Measurements from ENCODE around the gene JAKMIP1. TPM values are rescaled to one million over a fixed set of nuclear protein-coding genes. Genes with fewer than 3 reads are reported as not detected.

Gene JAKMIP1
- total RNA-seq, 1 experiment from 2014 or later, result not detected

DNA sequence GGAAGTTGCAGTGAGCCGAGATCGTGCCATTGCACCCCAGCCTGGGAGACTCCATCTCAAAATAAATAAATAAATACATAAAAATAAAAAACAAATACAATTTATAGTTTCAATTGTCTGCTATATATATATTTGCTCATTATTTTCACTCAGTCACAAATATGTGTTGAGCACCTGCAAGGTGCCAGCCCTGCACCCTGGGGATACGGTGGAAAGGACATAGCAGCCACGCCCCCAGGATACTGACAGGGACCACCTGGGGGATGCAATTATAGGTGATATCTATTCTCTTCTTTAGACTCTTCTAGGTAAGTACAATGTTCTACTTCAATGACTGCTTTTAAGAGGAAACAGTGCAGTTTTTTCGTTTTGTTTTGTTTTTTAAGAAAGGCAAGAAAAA is 85.0 kb downstream of the JAKMIP1 start:
- RAD21 ChIA-PET (ENCODE audit: low non-redundant PET in 1 of 2, low total read pairs in 2 of 2, uncharacterized antibody in 2 of 2, unreplicated experiment in 2 of 2), result no interaction called here
- BruUV-seq (replicated peaks), result no TSS peak
- H3K27me3 ChIP-seq (ENCODE audit: insufficient read depth, low read length), result no peaks in the 10 kb centered on the region
- TF ChIP-seq POLR2A (IDR thresholded peaks at IDR 0.05; ENCODE audit: borderline replicate concordance, extremely low read depth, insufficient read depth, insufficient read length) (no peak), EZH2 (IDR thresholded peaks at IDR 0.05) (no peak), SRF (IDR thresholded peaks at IDR 0.05; ENCODE audit: low read depth) (no peak), MAX (IDR thresholded peaks at IDR 0.05) (no peak), YY1 (IDR thresholded peaks at IDR 0.05; ENCODE audit: extremely low read depth, insufficient replicate concordance, low read depth, low read length) (no peak), POLR2AphosphoS5 (IDR thresholded peaks at IDR 0.05; ENCODE audit: low read depth, low read length) (no peak), JUND (IDR thresholded peaks at IDR 0.05) (no peak), ELF1 (IDR thresholded peaks at IDR 0.05; ENCODE audit: borderline replicate concordance, low read depth) (no peak), SIN3A (IDR thresholded peaks at IDR 0.05; ENCODE audit: low read depth) (no peak), FOSL1 (IDR thresholded peaks at IDR 0.05; ENCODE audit: low read depth) (no peak), ZNF274 (IDR thresholded peaks at IDR 0.05; ENCODE audit: low read depth, low read length) (no peak), EGR1 (IDR thresholded peaks at IDR 0.05; ENCODE audit: low read depth) (no peak), ZFX (IDR thresholded peaks at IDR 0.05) (no peak), EZH2phosphoT487 (IDR thresholded peaks at IDR 0.05; ENCODE audit: borderline replicate concordance) (no peak)
- TF ChIP-seq, protein P1, sequence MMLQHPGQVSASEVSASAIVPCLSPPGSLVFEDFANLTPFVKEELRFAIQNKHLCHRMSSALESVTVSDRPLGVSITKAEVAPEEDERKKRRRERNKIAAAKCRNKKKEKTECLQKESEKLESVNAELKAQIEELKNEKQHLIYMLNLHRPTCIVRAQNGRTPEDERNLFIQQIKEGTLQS (IDR thresholded peaks at IDR 0.05), result no peak
- H3K27ac ChIP-seq (ENCODE audit: low read depth, low read length), result no peak overlapping the region
- no peak overlapping the region for H2AFZ ChIP-seq (ENCODE audit: low read depth, low read length, poor library complexity, severe bottlenecking)
- no peak overlapping the region for H3K4me2 ChIP-seq (ENCODE audit: low read length)
- H3K36me3 ChIP-seq (ENCODE audit: control insufficient read depth in 1 of 2, insufficient read depth in 2 of 2, low read length in 2 of 2), result no peaks in the 10 kb centered on the region
- CTCF ChIA-PET, result interaction anchor here (1.0 to 1.4 kb wide), 2 partner anchors 117 to 134 kb away, joined by 3 read pairs; no protein-coding TSS in a partner anchor
- POLR2A ChIA-PET, result no interaction called here
- H3K4me3 ChIP-seq (replicated peaks in 1 of 2; ENCODE audit: low read depth in 1 of 2, low read length in 2 of 2), result no peak overlapping the region
- no peaks in the 10 kb centered on the region for H3K9me2 ChIP-seq (ENCODE audit: insufficient read depth)
- no peak for ATAC-seq
- no peak overlapping the region for H3K9ac ChIP-seq (ENCODE audit: low read length)
- no peak for DNase-seq (ENCODE audit: low read depth, low spot score)
- H3K9me3 ChIP-seq (ENCODE audit: control insufficient read depth in 1 of 2, insufficient read depth in 1 of 2, low read depth in 1 of 2, low read length in 2 of 2), result no peaks in the 10 kb centered on the region
- no peaks in the 10 kb centered on the region for H3K4me1 ChIP-seq (ENCODE audit: control insufficient read depth in 1 of 2, insufficient read depth in 2 of 2, low read length in 2 of 2)
- no peaks in the 10 kb centered on the region for H3K79me2 ChIP-seq (ENCODE audit: insufficient read depth, low read length)
- intact Hi-C loops (cut with micrococcal nuclease), result no loop called here
- no peaks in the 10 kb centered on the region for H4K20me1 ChIP-seq (ENCODE audit: insufficient read depth)
